HepG2 (cell line): Measurements from ENCODE around the gene PDLIM5. TPM values are rescaled to one million over a fixed set of nuclear protein-coding genes. Genes with fewer than 3 reads are reported as not detected.

Experiments used
- ATAC-seq: fragments of 200-7000 bp; cut with Tn5 transposase; 3 replicates; pipeline ENCODE4 v1.9.1; 2020; ENCODE audit warnings: mild to moderate bottlenecking, moderate library complexity
- BruUV-seq: library from RNA; stranded (reverse); fragments of 400-500 nt; replicated peaks from 2 replicates; lab custom pipeline; 2021; lab: Mats Ljungman, UMichigan
- CTCF ChIA-PET: fragments of 300-600 bp; formaldehyde crosslinking; extraction: SDS; loops from one replicate; lab custom pipeline; 2021; ENCODE audit warnings: low total read pairs, inconsistent platforms, low intra/inter-chr PET ratio; lab: Yijun Ruan, JAX
- POLR2A ChIA-PET: fragments of 350-600 bp; sonication (Branson Sonifier 250); formaldehyde crosslinking; loops from one replicate; lab custom pipeline; 2020; ENCODE audit warnings: antibody characterized with exemption, inconsistent platforms; lab: Yijun Ruan, JAX
- DNase-seq: peaks from one replicate; pipeline ENCODE4 v3.0.0-alpha.2; 2015; ENCODE audit warnings: low spot score
- FAIRE-seq: peaks from 3 replicates; lab custom pipeline; 2011; peaks lifted over from hg19 to GRCh38; lab: Jason Lieb, UNC
- H2AFZ ChIP-seq: one replicate; pipeline ENCODE4 v1.6.1; 2011; ENCODE audit warnings: low read length, inconsistent platforms
- H3K27ac ChIP-seq: fragments of 300-600 bp; 3 replicates; pipeline ENCODE4 v1.8.0; 2011; ENCODE audit warnings: mixed run types, mild to moderate bottlenecking, mixed read lengths, low read length, inconsistent platforms; ENCODE audit not compliant: insufficient read depth; ENCODE audit errors: extremely low read length
- H3K27me3 ChIP-seq, 2 experiments: fragments of 200-600 bp in 1 of 2; 2 replicates in 1 of 2; 3 replicates in 1 of 2; pipeline versions ENCODE4 v1.6.0 to v1.8.0; 2011; ENCODE audit warnings: low read length in 2 of 2, mild to moderate bottlenecking in 2 of 2, moderate library complexity in 2 of 2, inconsistent platforms in 1 of 2; ENCODE audit not compliant: insufficient read depth in 2 of 2, control insufficient read depth in 1 of 2
- H3K36me3 ChIP-seq, 2 experiments: fragments of 200-600 bp in 1 of 2; replicated peaks in 1 of 2; 2 replicates in 1 of 2; 3 replicates in 1 of 2; pipeline versions ENCODE4 v1.5.1 to v1.8.0; 2011; ENCODE audit warnings: low read length in 2 of 2, inconsistent platforms in 1 of 2; ENCODE audit not compliant: insufficient read depth in 2 of 2, control insufficient read depth in 1 of 2
- H3K4me1 ChIP-seq: 2 replicates; pipeline ENCODE4 v1.5.1; 2012; ENCODE audit warnings: low read length, inconsistent platforms; ENCODE audit not compliant: insufficient read depth
- H3K4me2 ChIP-seq: 2 replicates; pipeline ENCODE4 v1.6.0; 2011; ENCODE audit warnings: low read depth, low read length, inconsistent platforms
- H3K4me3 ChIP-seq, 3 experiments: fragments of 200-600 bp in 1 of 3; sonication (generic), shearing (Covaris generic) in 1 of 3; replicated peaks in 1 of 3; 2 replicates each; pipeline ENCODE4 v1.5.1; 2011 to 2016; ENCODE audit warnings: low read length in 3 of 3, inconsistent platforms in 2 of 3, low read depth in 2 of 3, mild to moderate bottlenecking in 2 of 3, control low read depth in 1 of 3, mixed read lengths in 1 of 3; ENCODE audit not compliant: insufficient read depth in 1 of 3
- H3K79me2 ChIP-seq: one replicate; pipeline ENCODE4 v1.6.1; 2011; ENCODE audit warnings: low read length, inconsistent platforms; ENCODE audit not compliant: insufficient read depth
- H3K9ac ChIP-seq: 2 replicates; pipeline ENCODE4 v1.6.0; 2011; ENCODE audit warnings: mild to moderate bottlenecking, low read depth, low read length, inconsistent platforms; ENCODE audit not compliant: insufficient read depth
- H3K9me3 ChIP-seq: 2 replicates; pipeline ENCODE4 v1.5.1; 2012; ENCODE audit warnings: mild to moderate bottlenecking, low read length
- H4K20me1 ChIP-seq: 2 replicates; pipeline ENCODE4 v1.6.0; 2011; ENCODE audit warnings: inconsistent platforms, mild to moderate bottlenecking, low read length, moderate library complexity; ENCODE audit not compliant: insufficient read depth
- BCL6 ChIP-seq: IDR thresholded peaks from 2 replicates; pipeline ENCODE4 v1.6.1; 2016; ENCODE audit warnings: missing genetic modification reagents, missing compliant biosample characterization
- GATAD1 ChIP-seq: IDR thresholded peaks from 2 replicates; pipeline ENCODE4 v1.6.1; 2016; ENCODE audit warnings: missing genetic modification reagents, missing compliant biosample characterization
- HNF1A ChIP-seq, 2 experiments: sonication (generic) in 1 of 2; formaldehyde crosslinking in 1 of 2; IDR thresholded peaks; 2 replicates each; pipeline versions ENCODE4 v1.4.0 to v1.6.1; 2016 to 2020; ENCODE audit warnings: borderline replicate concordance in 1 of 2, low read depth in 1 of 2, mild to moderate bottlenecking in 1 of 2, missing genetic modification reagents in 1 of 2
- HNF4A ChIP-seq: sonication (generic); formaldehyde crosslinking; IDR thresholded peaks from 2 replicates; pipeline ENCODE4 v1.4.0; 2020; ENCODE audit warnings: missing genetic modification reagents
- NFE2L2 ChIP-seq: fragments of 150-350 bp; IDR thresholded peaks from 2 replicates; pipeline ENCODE4 v1.6.1; 2014; ENCODE audit warnings: low read length
- NFIC ChIP-seq: IDR thresholded peaks from 2 replicates; pipeline ENCODE4 v1.6.1; 2012; ENCODE audit warnings: mild to moderate bottlenecking, low read length, inconsistent platforms
- NFKBIZ ChIP-seq: IDR thresholded peaks from 2 replicates; pipeline ENCODE4 v1.6.1; 2018; ENCODE audit warnings: missing genetic modification reagents, missing compliant biosample characterization
- SIN3A ChIP-seq: IDR thresholded peaks from 2 replicates; pipeline ENCODE4 v1.6.1; 2011; ENCODE audit warnings: low read depth, mild to moderate bottlenecking, control low read depth, low read length, borderline replicate concordance
- SSRP1 ChIP-seq: IDR thresholded peaks from 2 replicates; pipeline ENCODE4 v1.6.1; 2016; ENCODE audit warnings: control low read depth
- TBP ChIP-seq: sonication (generic); formaldehyde crosslinking; IDR thresholded peaks from 2 replicates; pipeline ENCODE4 v1.5.0; 2020; ENCODE audit warnings: missing genetic modification reagents
- ZNF282 ChIP-seq: fragments of 450-650 bp; IDR thresholded peaks from 2 replicates; pipeline ENCODE4 v1.6.1; 2018; ENCODE audit not compliant: partially characterized antibody
- ZNF614 ChIP-seq: IDR thresholded peaks from 2 replicates; pipeline ENCODE4 v1.6.1; 2018; ENCODE audit warnings: missing biosample characterization, missing genetic modification reagents, inconsistent platforms, borderline replicate concordance
- WGBS: methylation state at CpG from one replicate; pipeline ENCODE4 v1.1.6; 2017; ENCODE audit warnings: low lambda C conversion rate; 5-methylcytosine and 5-hydroxymethylcytosine counted together
- in situ Hi-C: cut with HindIII; loops from 2 replicates; pipeline ENCODE4 v1.10.0; 2017; ENCODE audit warnings: low pct_unique_long_range_greater_than_20kb; ENCODE audit not compliant: extremely low pct_ligation_motif_present
- intact Hi-C: fragments of 100-400 bp; cut with micrococcal nuclease; formaldehyde crosslinking; loops from one replicate; pipeline ENCODE4 v1.10.0; 2022; ENCODE audit not compliant: unreplicated experiment
- polyA plus RNA-seq, 8 experiments: library from polyadenylated mRNA; depleted of rRNA in 3 of 8; stranded (reverse) in 7 of 8; unstranded in 1 of 8; fragments of >200 nt; fragmentation: Illumina TruSeq in 4 of 8; extraction: Trizol in 4 of 8; gene quantifications; 2 replicates each; pipeline versions ENCODE4 v1.2.1 to v1.2.3, GENCODE V29; 2011 to 2016; ENCODE audit warnings: low read depth in 4 of 8, missing spikeins in 1 of 8, mixed read lengths in 1 of 8; ENCODE audit not compliant: insufficient read depth in 1 of 8
- total RNA-seq, 5 experiments: library from RNA; depleted of rRNA; stranded (reverse); fragments of >200 nt; fragmentation: Illumina TruSeq; extraction: Trizol; gene quantifications; 2 replicates each; pipeline ENCODE4 v1.2.3, GENCODE V29; 2016; ENCODE audit warnings: low read depth in 1 of 5
- TF ChIP-seq, protein P1 (sequence below): sonication (generic); formaldehyde crosslinking; IDR thresholded peaks from 2 replicates; pipeline ENCODE4 v1.4.0; 2020; ENCODE audit warnings: missing genetic modification reagents, mild to moderate bottlenecking, borderline replicate concordance
- TF ChIP-seq, protein P2 (sequence below): sonication (generic); formaldehyde crosslinking; conservative IDR thresholded peaks from 2 replicates; pipeline ENCODE4 v1.8.0; 2022; ENCODE audit warnings: missing genetic modification reagents
- TF ChIP-seq, protein P3 (sequence below): sonication (generic); formaldehyde crosslinking; IDR thresholded peaks from 2 replicates; pipeline ENCODE4 v1.4.0; 2020; ENCODE audit warnings: missing genetic modification reagents

Gene PDLIM5
- total and polyA plus RNA-seq, 2 of the 13 experiments (the other 11 are each of a cell fraction or from before 2014, with no cell fraction given), result 52.8 to 119 TPM

DNA sequence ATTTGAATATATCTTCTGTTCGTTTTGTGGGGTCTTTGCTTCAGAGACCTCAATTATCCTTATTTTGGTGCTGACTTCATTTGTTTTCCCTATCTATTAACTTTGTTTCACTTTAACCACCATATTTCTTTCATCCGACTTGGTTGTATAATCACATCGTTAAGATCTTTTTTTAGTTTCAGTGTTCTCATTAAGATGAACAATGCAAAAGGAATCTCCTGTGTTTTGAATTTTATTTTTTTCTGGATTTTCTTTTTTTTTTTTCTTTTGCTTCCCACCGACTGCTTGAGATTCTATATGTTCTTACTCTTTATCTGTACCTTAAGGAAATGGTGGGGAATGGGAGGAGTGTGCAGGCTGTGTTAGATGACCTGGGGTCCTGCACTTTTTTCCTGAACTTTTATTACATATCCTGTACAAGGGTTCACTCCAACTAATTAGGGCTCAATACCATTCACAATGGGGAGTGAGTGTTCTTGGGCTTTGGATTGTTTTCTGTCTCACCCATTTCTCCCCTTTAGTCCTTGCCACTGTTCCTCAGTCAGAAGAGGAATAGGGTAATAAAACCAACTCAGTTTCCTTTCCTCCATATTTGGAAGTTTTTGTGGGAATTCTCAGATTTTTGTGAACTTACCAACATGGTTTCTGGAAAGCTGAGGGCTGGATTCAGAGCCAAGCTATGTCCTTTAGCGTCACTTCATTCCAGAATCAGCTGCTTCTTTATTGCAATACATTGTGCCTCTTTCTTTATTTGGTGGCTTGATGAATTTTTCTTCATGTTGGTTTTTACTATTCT, 262.8 kb downstream of the PDLIM5 start:
- Histone ChIP-seq H3K27ac (no peak overlapping the region), H3K4me2 (no peak overlapping the region), H4K20me1 (no peaks in the 10 kb centered on the region), H3K9me3 (no peaks in the 10 kb centered on the region), H3K4me1 (no peaks in the 10 kb centered on the region), H3K36me3 (no peaks in the 10 kb centered on the region)
- CTCF ChIA-PET, result no interaction called here
- in situ Hi-C loops (no loop called here), intact Hi-C loops (no loop called here)
- POLR2A ChIA-PET, result no interaction called here
- TF ChIP-seq HNF1A (IDR thresholded peaks at IDR 0.05; ENCODE audit: low read depth), result no peak
- no peak for TF ChIP-seq HNF1A (CRISPR knock-in tag; IDR thresholded peaks at IDR 0.05; ENCODE audit: borderline replicate concordance)
- TF ChIP-seq GATAD1, result no peak
- TF ChIP-seq HNF4A, result no peak
- TF ChIP-seq ZNF282, result no peak
- TF ChIP-seq BCL6 (CRISPR knock-in tag), result no peak
- TF ChIP-seq NFIC, result no peak
- TF ChIP-seq SSRP1 (CRISPR knock-in tag), result no peak
- TF ChIP-seq, protein P1, sequence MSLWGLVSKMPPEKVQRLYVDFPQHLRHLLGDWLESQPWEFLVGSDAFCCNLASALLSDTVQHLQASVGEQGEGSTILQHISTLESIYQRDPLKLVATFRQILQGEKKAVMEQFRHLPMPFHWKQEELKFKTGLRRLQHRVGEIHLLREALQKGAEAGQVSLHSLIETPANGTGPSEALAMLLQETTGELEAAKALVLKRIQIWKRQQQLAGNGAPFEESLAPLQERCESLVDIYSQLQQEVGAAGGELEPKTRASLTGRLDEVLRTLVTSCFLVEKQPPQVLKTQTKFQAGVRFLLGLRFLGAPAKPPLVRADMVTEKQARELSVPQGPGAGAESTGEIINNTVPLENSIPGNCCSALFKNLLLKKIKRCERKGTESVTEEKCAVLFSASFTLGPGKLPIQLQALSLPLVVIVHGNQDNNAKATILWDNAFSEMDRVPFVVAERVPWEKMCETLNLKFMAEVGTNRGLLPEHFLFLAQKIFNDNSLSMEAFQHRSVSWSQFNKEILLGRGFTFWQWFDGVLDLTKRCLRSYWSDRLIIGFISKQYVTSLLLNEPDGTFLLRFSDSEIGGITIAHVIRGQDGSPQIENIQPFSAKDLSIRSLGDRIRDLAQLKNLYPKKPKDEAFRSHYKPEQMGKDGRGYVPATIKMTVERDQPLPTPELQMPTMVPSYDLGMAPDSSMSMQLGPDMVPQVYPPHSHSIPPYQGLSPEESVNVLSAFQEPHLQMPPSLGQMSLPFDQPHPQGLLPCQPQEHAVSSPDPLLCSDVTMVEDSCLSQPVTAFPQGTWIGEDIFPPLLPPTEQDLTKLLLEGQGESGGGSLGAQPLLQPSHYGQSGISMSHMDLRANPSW (CRISPR knock-in tag), result no peak
- TF ChIP-seq, protein P2, sequence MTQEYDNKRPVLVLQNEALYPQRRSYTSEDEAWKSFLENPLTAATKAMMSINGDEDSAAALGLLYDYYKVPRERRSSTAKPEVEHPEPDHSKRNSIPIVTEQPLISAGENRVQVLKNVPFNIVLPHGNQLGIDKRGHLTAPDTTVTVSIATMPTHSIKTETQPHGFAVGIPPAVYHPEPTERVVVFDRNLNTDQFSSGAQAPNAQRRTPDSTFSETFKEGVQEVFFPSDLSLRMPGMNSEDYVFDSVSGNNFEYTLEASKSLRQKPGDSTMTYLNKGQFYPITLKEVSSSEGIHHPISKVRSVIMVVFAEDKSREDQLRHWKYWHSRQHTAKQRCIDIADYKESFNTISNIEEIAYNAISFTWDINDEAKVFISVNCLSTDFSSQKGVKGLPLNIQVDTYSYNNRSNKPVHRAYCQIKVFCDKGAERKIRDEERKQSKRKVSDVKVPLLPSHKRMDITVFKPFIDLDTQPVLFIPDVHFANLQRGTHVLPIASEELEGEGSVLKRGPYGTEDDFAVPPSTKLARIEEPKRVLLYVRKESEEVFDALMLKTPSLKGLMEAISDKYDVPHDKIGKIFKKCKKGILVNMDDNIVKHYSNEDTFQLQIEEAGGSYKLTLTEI (CRISPR knock-in tag), result no peak
- TF ChIP-seq SIN3A, result no peak
- no peak for TF ChIP-seq NFE2L2
- TF ChIP-seq, protein P3, sequence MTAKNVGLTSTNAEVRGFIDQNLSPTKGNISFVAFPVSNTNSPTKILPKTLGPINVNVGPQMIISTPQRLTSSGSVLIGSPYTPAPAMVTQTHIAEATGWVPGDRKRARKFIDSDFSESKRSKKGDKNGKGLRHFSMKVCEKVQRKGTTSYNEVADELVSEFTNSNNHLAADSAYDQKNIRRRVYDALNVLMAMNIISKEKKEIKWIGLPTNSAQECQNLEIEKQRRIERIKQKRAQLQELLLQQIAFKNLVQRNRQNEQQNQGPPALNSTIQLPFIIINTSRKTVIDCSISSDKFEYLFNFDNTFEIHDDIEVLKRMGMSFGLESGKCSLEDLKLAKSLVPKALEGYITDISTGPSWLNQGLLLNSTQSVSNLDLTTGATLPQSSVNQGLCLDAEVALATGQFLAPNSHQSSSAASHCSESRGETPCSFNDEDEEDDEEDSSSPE (CRISPR knock-in tag), result no peak
- no peak for TF ChIP-seq ZNF614 (CRISPR knock-in tag)
- no peak for TF ChIP-seq NFKBIZ (CRISPR knock-in tag)
- no peak for TF ChIP-seq TBP (CRISPR knock-in tag)
- TF ChIP-seq, all 625 proteins: peak for 0
- Histone ChIP-seq H2AFZ (no peak overlapping the region), H3K79me2 (no peaks in the 10 kb centered on the region), H3K4me3 (no peak overlapping the region), H3K27me3 (no peaks in the 10 kb centered on the region), H3K9ac (no peak overlapping the region)
- FAIRE-seq (no peak), DNase-seq (no peak), ATAC-seq (no peak)
- no TSS peak for BruUV-seq
- WGBS, result 46% methylated on average over 5 of the region's 5 CpGs
